GM12892 (cell line): ENCODE results near the gene MYLK.

ENCODE experiments used
- POLR2A ChIP-seq: IDR thresholded peaks from 2 replicates; pipeline ENCODE4 v1.6.1; 2011; ENCODE audit warnings: low read depth, low read length, control low read depth
- POLR2AphosphoS5 ChIP-seq: IDR thresholded peaks from 2 replicates; pipeline ENCODE4 v1.6.1; 2011; ENCODE audit warnings: low read depth, low read length, control low read depth
- TAF1 ChIP-seq: IDR thresholded peaks from 2 replicates; pipeline ENCODE4 v1.6.1; 2011; ENCODE audit warnings: low read depth, mild to moderate bottlenecking, control low read depth, low read length, borderline replicate concordance

- TF ChIP-seq POLR2AphosphoS5 (no peak), POLR2A (no peak), TAF1 (no peak)
Measured at GRCh38 chr3:123640740-123641462, 243.2 kb downstream of the MYLK start.
